NCI-H1417 treated with DMSO at 0.1 percent for 48 hours (cell line): ENCODE data around the gene ZNF408.
"Not testable (repeated sequence)": the region's sequence is repeated elsewhere in the genome, so short reads cannot be mapped to it uniquely, and the experiment has no call there.

Experiments used
- DNase-seq: peaks from one replicate; lab custom pipeline; 2025; lab: John Stamatoyannopoulos, UW

Gene ZNF408

GRCh38 chr11:46700241-46701077 is at the start of gene ZNF408, which contains the start of gene ARHGAP1:
Gene ZNF408 (plus strand): TSS chr11:46701031. CDS start chr11:46701048, 17 bp downstream.
Gene ARHGAP1 (minus strand): TSS chr11:46700619. CDS start chr11:46696107, 4,512 bp downstream.
- peak; percentile 96 for DNase-seq

- DNase-seq = no peak
Measured at GRCh38 chr11:46655631-46656030, 45.2 kb upstream of the ZNF408 start.

GRCh38 chr11:46657186-46657585 is 43.6 kb upstream of the ZNF408 start:
- DNase-seq = no peak

DNA sequence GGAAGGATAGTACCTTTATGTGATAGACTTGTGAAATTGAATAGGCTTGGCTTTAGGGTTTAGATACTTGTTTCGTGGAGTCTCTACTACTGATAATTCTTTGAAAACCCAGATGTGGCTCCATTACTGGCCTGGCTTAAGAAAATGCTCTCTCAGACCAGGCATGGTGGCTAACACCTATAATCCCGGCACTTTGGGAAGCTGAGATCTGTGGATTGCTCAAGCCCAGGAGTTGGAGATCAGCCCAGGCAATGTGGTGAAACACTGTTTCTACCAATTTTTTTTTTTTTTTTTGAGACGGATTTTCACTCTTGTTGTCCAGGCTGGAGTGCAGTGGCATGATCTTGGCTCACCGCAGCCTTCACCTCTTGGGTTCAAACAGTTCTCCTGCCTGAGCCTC is 42.6 kb upstream of the ZNF408 start:
- DNase-seq = no peak

GRCh38 chr11:46659908-46660307 is 40.9 kb upstream of the ZNF408 start:
- no peak for DNase-seq

GRCh38 chr11:46661836-46662235 is 39.0 kb upstream of the ZNF408 start:
- no peak for DNase-seq

DNA sequence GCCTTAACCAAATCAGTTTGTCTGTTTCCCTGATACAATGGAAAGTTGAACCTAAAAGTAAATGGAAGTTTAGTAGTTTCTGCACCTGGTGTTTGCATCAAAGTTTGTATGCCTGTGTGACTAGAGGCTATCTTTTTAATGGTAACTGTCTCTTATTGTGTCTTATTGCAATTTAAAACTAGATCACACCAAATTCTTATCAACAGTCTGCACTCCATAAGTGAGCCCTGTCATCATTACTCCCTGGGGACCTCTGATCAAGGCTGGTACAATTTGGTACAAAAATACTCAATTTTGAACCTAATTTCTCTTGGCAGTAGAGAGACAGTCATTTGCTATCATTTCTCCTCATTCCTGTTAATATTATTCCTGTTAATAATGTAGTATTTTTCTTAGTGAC is 38.5 kb upstream of the ZNF408 start:
- no peak for DNase-seq

DNA sequence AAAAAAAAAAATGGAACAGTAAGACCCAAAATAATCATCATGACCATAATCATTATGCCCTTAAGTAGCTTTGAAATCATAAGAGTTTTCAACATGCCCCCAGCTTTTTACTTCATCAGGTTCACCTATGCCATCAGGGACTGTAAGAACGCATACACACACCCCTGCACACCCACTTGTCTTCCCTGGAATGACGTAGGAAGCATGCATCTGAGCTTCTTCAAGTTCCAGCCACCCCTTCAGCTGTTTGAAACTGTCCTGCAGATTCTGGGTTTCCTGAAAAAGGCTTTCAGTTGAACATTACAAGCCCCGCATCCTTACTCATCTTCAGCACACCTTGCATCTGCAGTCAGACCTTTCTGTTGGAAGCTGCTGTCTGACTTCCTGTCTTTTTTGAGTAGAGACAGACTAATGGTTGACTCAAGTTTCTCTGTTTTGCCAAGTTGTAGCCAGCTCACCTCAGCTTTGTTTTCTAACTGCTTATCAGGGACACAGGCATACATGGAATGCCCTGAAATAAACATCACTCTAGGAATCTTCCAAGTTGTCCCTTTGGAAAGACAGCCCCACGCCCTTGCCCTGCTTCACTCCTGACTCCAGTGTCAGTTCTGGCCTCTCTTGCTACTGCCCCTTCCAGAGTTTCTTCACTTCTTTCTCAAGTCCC is 37.4 kb upstream of the ZNF408 start:
- no peak for DNase-seq

GRCh38 chr11:46664612-46665011 is 36.2 kb upstream of the ZNF408 start:
- no peak for DNase-seq

DNA sequence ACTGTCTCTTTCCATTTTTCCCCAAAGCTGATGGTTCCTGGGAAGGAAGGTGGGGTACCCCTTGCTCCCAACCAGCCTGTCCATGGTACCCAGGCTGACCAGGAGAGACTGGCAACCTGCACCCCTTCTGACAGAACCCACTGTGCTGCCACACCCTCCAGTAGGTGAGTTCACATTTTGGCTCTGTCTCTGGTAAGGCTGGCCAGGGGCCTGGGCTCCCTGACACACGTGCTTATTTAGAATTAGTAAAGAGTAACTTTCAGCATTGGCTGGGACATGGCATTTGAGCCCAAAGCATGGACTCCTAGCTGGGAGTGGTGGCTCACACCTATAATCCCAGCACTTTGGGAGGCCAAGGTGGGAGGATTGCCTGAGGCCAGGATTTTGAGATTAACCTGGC is 35.5 kb upstream of the ZNF408 start:
- DNase-seq = no peak

- no peak for DNase-seq
Measured at GRCh38 chr11:46666516-46666915, 34.3 kb upstream of the ZNF408 start.

GRCh38 chr11:46667043-46667481 is 33.8 kb upstream of the ZNF408 start:
- DNase-seq = no peak

- DNase-seq = no peak
Measured at GRCh38 chr11:46668480-46669085, 32.2 kb upstream of the ZNF408 start.

DNA sequence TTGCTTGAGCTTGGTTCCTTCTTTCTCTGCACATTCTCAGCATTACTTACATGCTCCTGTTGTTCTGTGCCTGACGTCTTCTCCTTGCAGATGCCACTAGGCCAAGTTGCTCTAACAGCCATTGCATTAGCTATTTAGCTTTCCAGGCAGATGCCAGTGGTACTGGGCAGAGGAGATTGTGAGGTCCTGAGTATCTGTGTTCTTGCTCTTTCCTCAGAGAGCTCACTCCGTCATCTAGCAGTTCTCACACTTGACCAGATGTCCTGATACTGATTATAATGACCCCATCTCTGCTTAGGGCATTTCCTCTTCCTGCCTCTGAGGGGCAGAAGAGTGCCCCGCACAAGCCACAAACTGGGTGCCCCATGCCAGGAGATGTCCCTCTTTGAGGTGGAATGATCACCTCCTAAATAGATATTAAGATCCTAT is 31.1 kb upstream of the ZNF408 start:
- DNase-seq = no peak

GRCh38 chr11:46670521-46670920 is 30.3 kb upstream of the ZNF408 start:
- not testable (repeated sequence) for DNase-seq

DNA sequence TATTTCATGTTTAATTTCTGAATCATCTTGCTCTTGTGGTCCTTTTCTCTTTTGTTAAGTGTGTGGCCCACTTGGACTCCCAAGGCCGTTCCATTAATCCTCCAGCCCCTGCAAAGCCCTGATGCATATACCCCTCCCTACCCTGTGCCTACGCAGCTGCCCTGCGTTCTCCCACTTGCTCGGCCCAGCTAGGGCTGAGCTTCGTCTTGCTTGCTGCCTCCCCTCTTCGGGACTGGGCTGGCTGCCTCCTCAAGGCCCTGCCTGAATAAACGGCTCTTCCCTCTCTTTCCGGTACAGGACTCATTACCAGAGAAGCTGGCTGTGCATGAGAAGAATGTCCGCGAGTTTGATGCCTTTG is 28.9 kb upstream of the ZNF408 start:
- DNase-seq = no peak

DNA sequence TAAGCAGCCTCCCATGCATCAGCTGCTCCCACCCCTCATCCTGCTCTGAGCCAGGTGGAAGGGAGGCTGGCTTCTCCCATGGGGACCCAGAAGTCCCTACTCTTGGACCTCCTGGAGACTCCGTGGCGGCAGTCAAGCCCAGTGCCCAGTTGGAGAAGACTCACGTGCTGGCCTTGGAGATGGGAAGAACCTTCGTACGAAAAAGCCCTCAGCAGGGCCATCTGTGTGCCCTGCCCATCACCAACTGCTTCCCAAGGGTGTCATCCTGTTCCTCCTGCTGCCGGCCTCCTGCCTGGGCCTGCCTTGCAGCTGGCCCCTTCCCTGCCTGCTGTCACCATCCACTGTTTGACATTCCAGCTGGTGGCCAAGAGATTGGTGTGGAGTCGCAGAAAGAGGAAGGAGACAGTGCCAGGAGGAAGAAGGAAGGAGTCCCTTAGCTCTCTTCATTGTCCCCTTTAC is 28.4 kb upstream of the ZNF408 start:
- no peak for DNase-seq

GRCh38 chr11:46673713-46674462 is 26.9 kb upstream of the ZNF408 start:
- DNase-seq = no peak

DNA sequence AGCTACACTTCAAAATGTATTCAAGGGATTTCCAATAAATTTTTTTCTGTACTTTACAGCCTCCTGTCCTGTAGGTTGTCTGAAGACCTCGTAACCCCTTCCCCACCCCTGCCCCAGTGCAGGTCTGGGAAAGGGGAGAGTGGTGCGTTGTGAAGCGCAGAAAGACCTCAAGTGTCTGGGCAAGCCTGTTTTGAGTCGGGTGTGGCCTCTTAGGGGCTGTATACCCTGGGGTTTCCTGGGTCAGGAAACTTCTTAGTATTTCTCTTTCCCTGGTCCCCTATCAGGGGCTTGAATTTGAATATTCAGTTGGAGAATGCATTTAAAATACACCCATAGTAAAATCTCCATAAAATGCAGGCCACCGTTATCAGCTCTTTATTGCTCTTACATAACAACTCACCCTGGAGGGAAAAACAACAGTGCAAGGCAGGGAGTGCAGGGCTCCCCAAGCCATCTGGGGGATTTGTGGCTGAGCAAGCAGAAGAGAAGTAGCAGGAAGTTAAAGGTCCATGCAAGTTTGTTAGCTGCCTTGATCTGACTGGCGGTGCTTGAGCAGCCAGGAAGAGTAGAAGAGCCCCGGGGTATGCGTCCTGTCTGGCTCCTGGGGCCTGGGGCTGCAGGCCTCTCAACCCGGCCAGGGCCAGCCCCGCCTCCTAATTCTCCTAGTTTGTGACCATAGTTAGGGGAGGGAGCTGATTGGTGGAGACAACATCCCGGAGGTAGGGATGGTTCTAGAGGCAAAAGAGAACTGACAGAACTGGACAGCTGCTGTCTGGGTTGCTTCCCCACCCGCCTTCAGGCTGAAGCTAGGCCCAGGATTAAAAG is 26.2 kb upstream of the ZNF408 start:
- DNase-seq = no peak

DNA sequence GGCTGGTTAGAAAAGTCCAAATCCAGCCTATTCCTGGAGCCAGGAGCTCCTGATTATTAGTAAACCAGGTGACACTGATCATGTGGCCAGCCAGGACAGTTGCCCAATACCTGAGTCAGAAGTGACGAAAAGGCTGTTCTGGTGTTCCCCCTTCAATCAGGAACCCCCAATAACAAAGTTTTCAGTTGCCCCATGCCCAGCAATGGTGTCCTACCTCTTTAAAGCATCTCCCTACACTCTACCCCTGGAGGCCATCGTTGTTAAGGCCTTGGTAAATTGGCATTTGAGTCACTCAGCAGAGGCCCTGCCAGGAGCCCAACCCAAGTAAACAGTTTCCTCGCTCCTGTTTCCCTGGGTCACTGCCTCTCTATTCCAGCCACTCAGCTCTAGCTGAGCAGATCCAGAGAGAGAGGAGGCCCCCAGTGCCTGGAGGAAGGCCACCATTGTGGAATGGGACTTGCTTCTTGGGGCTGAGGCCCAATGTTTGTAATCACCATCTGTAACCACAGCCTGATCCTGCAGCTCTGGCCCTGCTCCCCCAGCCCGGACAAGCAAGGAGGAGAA is 25.5 kb upstream of the ZNF408 start:
- DNase-seq = no peak

GRCh38 chr11:46675949-46676348 is 24.9 kb upstream of the ZNF408 start:
- no peak for DNase-seq
